Tibial artery (tissue), 4 donors: Measurements from ENCODE around the gene A4GALT.
A peak's percentile ranks its signal among the peaks of the same experiment; 100 is the strongest.

ENCODE experiments used
- DNase-seq, 2 donors: peaks; one replicate each; pipeline ENCODE4 v3.0.0-alpha.2; 2019
- H3K27ac ChIP-seq, 2 donors: fragments of 200-600 bp; sonication (generic) in 1 of 2; 1 replicate in 1 of 2; 2 replicates in 1 of 2; pipeline ENCODE4 v1.5.1; 2018 to 2019; ENCODE audit warnings: mild to moderate bottlenecking in 1 of 2
- H3K27me3 ChIP-seq, 2 donors: fragments of 200-600 bp; sonication (generic) in 1 of 2; one replicate each; pipeline versions ENCODE4 v1.5.1 to v1.6.0; 2016 to 2019
- H3K36me3 ChIP-seq, 3 donors: fragments of 200-600 bp; sonication (generic) in 2 of 3; one replicate each; pipeline ENCODE4 v1.5.1; 2016 to 2019; ENCODE audit warnings: mild to moderate bottlenecking in 2 of 3
- H3K4me1 ChIP-seq, 4 donors: fragments of 200-600 bp; sonication (generic) in 2 of 4; 1 replicate in 3 of 4; 2 replicates in 1 of 4; pipeline ENCODE4 v1.5.1; 2016 to 2019
- H3K4me3 ChIP-seq, 2 donors: fragments of 200-600 bp; sonication (generic) in 1 of 2; 1 replicate in 1 of 2; 2 replicates in 1 of 2; pipeline ENCODE4 v1.5.1; 2018 to 2019; ENCODE audit warnings: mild to moderate bottlenecking in 2 of 2
- H3K9me3 ChIP-seq, 3 donors: fragments of 200-600 bp; sonication (generic) in 1 of 3; one replicate each; pipeline ENCODE4 v1.5.1; 2016 to 2019
- CTCF ChIP-seq, 2 experiments: fragments of 200-600 bp in 1 of 2; fragments of 450-650 bp in 1 of 2; IDR thresholded peaks; one replicate each; pipeline ENCODE4 v1.5.1; 2017 to 2019; ENCODE audit warnings: antibody characterized with exemption in 2 of 2, mild to moderate bottlenecking in 1 of 2, moderate library complexity in 1 of 2
- intact Hi-C: fragments of 100-400 bp; cut with DNase I; formaldehyde crosslinking; loops from one replicate; pipeline ENCODE4 v1.15.0; 2023; ENCODE audit warnings: low total_unique reads

The A4GALT gene

GRCh38 chr22:42661985-42662831, 58.5 kb downstream of the A4GALT start:
- no peaks in the 10 kb centered on the region for H3K27me3 ChIP-seq
- H3K4me3 ChIP-seq, result peak overlapping the region; percentile 51 to 55
- no peaks in the 10 kb centered on the region for H3K9me3 ChIP-seq
- no peaks in the 10 kb centered on the region for H3K36me3 ChIP-seq
- intact Hi-C loops, result loop anchor here (10.0 kb wide), 1 partner anchor 113 kb away; no protein-coding TSS in a partner anchor
- peaks cover 0 to 15% (median 10%) of the 10 kb centered on the region in 4 donors for H3K4me1 ChIP-seq
- peak; percentile 80 to 89 for DNase-seq
- H3K27ac ChIP-seq, result peak overlapping the region; percentile 48 to 69
- peak; percentile 78 to 86 for TF ChIP-seq CTCF (IDR thresholded peaks at IDR 0.05)

- no peak for TF ChIP-seq CTCF (IDR thresholded peaks at IDR 0.05)
- Histone ChIP-seq H3K4me1 (peaks cover 0 to 4% (median 3%) of the 10 kb centered on the region in 4 donors), H3K4me3 (no peak overlapping the region), H3K36me3 (no peaks in the 10 kb centered on the region), H3K27me3 (no peaks in the 10 kb centered on the region), H3K9me3 (no peaks in the 10 kb centered on the region), H3K27ac (no peak overlapping the region)
- intact Hi-C loops, result no loop called here
- DNase-seq, result no peak
Observed at GRCh38 chr22:42656578-42656977, 64.1 kb downstream of the A4GALT start.

GRCh38 chr22:42655693-42656092, 65.0 kb downstream of the A4GALT start:
- no peak overlapping the region for H3K4me3 ChIP-seq
- no peaks in the 10 kb centered on the region for H3K36me3 ChIP-seq
- DNase-seq, result no peak
- no peaks in the 10 kb centered on the region for H3K4me1 ChIP-seq
- intact Hi-C loops, result no loop called here
- no peak for TF ChIP-seq CTCF (IDR thresholded peaks at IDR 0.05)
- H3K27ac ChIP-seq, result no peak overlapping the region
- H3K27me3 ChIP-seq, result no peaks in the 10 kb centered on the region
- no peaks in the 10 kb centered on the region for H3K9me3 ChIP-seq

GRCh38 chr22:42654436-42655073, 66.1 kb downstream of the A4GALT start:
- no peak for DNase-seq
- no peaks in the 10 kb centered on the region for H3K36me3 ChIP-seq
- H3K4me3 ChIP-seq, result no peak overlapping the region
- no peak for TF ChIP-seq CTCF (IDR thresholded peaks at IDR 0.05)
- H3K9me3 ChIP-seq, result no peaks in the 10 kb centered on the region
- H3K4me1 ChIP-seq, result peaks cover 0 to 3% (median 2%) of the 10 kb centered on the region in 4 donors
- no peaks in the 10 kb centered on the region for H3K27me3 ChIP-seq
- no peak overlapping the region for H3K27ac ChIP-seq
- intact Hi-C loops, result no loop called here

GRCh38 chr22:42653999-42654398, 66.7 kb downstream of the A4GALT start:
- Histone ChIP-seq H3K4me1 (peaks cover 0 to 4% (median 3%) of the 10 kb centered on the region in 4 donors), H3K9me3 (no peaks in the 10 kb centered on the region), H3K27me3 (no peaks in the 10 kb centered on the region), H3K4me3 (no peak overlapping the region), H3K27ac (no peak overlapping the region), H3K36me3 (no peaks in the 10 kb centered on the region)
- TF ChIP-seq CTCF (IDR thresholded peaks at IDR 0.05), result no peak
- intact Hi-C loops, result no loop called here
- no peak for DNase-seq
